ENCODE data around the gene SLC6A3. TPM values are rescaled to one million over a fixed set of nuclear protein-coding genes. Genes with fewer than 3 reads are reported as not detected.

The SLC6A3 gene
- total RNA-seq, 1 experiment from 2014 or later: not detected

DNA sequence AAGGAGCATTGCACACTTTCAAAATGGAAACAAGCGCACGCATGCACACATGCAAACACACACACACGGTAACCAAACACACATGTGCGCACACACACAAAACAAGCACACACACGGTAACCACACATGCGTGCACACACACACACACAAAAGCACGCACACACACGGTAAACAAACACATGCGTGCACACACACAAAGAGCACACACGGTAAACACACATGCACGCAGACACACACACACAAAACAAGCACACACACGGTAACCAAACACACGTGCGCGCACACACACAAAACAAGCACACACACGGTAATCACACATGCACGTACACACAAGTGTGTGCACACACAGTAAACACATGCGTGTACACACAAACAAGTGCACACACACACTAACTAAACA lies 19.3 kb upstream of the SLC6A3 start:
- Mint-ChIP-seq H3K9me3 (ENCODE audit: low read depth, unreplicated experiment) (peaks cover 2% of the 10 kb centered on the region), H3K27me3 (ENCODE audit: unreplicated experiment) (no peaks in the 10 kb centered on the region), H3K4me1 (ENCODE audit: low read depth, unreplicated experiment) (no peaks in the 10 kb centered on the region), H3K27ac (ENCODE audit: unreplicated experiment) (no peak overlapping the region), H3K36me3 (ENCODE audit: insufficient read depth, unreplicated experiment) (peaks cover 30% of the 10 kb centered on the region), H3K4me3 (ENCODE audit: low read depth, unreplicated experiment) (no peak overlapping the region)
- intact Hi-C loops (cut with micrococcal nuclease; ENCODE audit: unreplicated experiment): no loop called here
- TF ChIP-seq, protein P1, sequence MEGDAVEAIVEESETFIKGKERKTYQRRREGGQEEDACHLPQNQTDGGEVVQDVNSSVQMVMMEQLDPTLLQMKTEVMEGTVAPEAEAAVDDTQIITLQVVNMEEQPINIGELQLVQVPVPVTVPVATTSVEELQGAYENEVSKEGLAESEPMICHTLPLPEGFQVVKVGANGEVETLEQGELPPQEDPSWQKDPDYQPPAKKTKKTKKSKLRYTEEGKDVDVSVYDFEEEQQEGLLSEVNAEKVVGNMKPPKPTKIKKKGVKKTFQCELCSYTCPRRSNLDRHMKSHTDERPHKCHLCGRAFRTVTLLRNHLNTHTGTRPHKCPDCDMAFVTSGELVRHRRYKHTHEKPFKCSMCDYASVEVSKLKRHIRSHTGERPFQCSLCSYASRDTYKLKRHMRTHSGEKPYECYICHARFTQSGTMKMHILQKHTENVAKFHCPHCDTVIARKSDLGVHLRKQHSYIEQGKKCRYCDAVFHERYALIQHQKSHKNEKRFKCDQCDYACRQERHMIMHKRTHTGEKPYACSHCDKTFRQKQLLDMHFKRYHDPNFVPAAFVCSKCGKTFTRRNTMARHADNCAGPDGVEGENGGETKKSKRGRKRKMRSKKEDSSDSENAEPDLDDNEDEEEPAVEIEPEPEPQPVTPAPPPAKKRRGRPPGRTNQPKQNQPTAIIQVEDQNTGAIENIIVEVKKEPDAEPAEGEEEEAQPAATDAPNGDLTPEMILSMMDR (IDR thresholded peaks at IDR 0.05; ENCODE audit: unreplicated experiment): no peak
- CTCF ChIA-PET: no interaction called here
- DNase-seq: no peak
- BruUV-seq (replicated peaks): no TSS peak

DNA sequence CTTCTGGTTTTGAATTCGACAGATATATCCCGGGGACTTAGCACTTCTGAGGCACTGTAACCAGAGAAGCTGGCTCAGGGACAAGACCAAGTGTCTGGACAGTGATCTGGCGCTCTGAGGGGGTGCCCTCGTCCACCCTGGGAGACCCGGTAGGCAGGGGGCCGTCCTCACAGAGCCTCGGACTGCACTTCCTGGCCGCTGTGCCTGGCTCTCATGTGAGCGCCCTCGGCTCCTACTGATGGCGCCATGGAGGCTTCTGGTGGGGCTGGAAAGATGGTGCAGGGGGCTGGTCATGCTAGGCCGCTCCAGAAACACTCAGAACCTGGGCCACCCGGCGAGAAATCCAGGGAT lies 18.8 kb upstream of the SLC6A3 start:
- BruUV-seq (replicated peaks): no TSS peak
- Mint-ChIP-seq H3K27me3 (ENCODE audit: unreplicated experiment) (no peaks in the 10 kb centered on the region), H3K9me3 (ENCODE audit: low read depth, unreplicated experiment) (peaks cover 2% of the 10 kb centered on the region), H3K27ac (ENCODE audit: unreplicated experiment) (no peak overlapping the region), H3K4me1 (ENCODE audit: low read depth, unreplicated experiment) (no peaks in the 10 kb centered on the region), H3K36me3 (ENCODE audit: insufficient read depth, unreplicated experiment) (peaks cover 30% of the 10 kb centered on the region), H3K4me3 (ENCODE audit: low read depth, unreplicated experiment) (no peak overlapping the region)
- intact Hi-C loops (cut with micrococcal nuclease; ENCODE audit: unreplicated experiment): no loop called here
- DNase-seq: no peak
- CTCF ChIA-PET: no interaction called here
- TF ChIP-seq, protein P1 (IDR thresholded peaks at IDR 0.05; ENCODE audit: unreplicated experiment): no peak

DNA sequence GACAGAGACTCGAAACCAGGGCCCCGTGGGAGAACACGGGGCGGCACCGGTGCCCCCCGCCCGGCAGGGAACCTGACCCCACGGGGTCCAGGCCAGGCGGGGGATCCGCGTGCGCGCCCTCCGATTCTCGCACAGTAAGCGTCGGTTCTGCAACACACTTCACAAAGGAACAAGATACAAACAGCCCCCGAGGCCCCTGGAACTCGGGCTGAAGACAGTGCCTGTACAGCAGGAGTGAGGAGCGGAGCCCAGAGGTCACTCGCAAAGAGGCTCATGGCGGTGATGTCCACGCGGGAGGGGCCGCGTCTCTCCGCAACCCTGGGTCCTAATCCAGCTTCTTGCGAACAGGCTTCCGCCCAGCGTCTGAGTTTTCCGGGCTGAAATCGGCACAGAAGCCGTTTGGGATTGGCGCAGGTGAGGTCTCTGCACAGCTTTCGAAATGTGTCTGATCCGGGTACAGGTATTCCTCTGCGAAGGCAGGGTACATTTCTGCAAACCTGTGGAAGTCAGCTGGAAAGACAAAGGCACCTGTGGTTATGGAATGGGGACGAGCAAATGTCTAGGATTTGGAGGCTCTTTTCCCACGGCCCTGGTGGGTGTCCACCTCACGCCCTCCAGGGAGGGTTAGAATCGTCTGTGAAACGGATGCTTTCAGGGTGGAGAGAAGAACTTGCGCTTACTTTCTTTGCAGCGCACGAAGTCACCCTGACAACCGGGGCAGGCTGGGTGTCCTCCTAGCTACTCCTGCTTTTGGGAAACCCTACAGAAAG lies 18.3 kb upstream of the SLC6A3 start:
- no peak for DNase-seq
- BruUV-seq (replicated peaks): no TSS peak
- intact Hi-C loops (cut with micrococcal nuclease; ENCODE audit: unreplicated experiment): no loop called here
- Mint-ChIP-seq H3K27ac (ENCODE audit: unreplicated experiment) (no peak overlapping the region), H3K36me3 (ENCODE audit: insufficient read depth, unreplicated experiment) (peaks cover 30% of the 10 kb centered on the region), H3K9me3 (ENCODE audit: low read depth, unreplicated experiment) (peaks cover 2% of the 10 kb centered on the region), H3K4me3 (ENCODE audit: low read depth, unreplicated experiment) (no peak overlapping the region), H3K4me1 (ENCODE audit: low read depth, unreplicated experiment) (no peaks in the 10 kb centered on the region), H3K27me3 (ENCODE audit: unreplicated experiment) (no peaks in the 10 kb centered on the region)
- CTCF ChIA-PET: no interaction called here
- TF ChIP-seq, protein P1 (IDR thresholded peaks at IDR 0.05; ENCODE audit: unreplicated experiment): no peak

DNA sequence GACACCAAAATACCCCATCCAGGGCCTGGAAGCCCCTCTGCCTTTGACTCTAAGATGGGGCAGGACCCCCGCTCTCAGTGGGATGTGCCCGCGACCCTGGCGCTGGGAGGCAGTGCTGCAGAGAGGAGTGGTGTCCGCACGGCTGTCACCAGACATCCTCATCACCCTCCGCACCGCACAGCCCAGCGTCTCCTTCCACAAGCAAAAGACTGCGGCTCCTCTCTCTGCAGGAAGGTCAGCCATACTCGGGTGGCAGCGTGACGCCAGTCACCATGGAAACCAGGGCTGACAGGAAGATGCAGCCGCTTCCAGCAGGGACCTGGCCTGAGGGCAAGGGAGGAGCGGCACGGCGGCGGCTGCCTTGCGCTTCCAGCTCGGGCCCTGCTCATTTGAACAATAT lies 17.1 kb upstream of the SLC6A3 start:
- no peak overlapping the region for H3K4me3 Mint-ChIP-seq (ENCODE audit: low read depth, unreplicated experiment)
- H3K27me3 Mint-ChIP-seq (ENCODE audit: unreplicated experiment): no peaks in the 10 kb centered on the region
- CTCF ChIA-PET: no interaction called here
- TF ChIP-seq, protein P1 (IDR thresholded peaks at IDR 0.05; ENCODE audit: unreplicated experiment): no peak
- H3K27ac Mint-ChIP-seq (ENCODE audit: unreplicated experiment): no peak overlapping the region
- no TSS peak for BruUV-seq (replicated peaks)
- no peaks in the 10 kb centered on the region for H3K4me1 Mint-ChIP-seq (ENCODE audit: low read depth, unreplicated experiment)
- peaks cover 5% of the 10 kb centered on the region for H3K9me3 Mint-ChIP-seq (ENCODE audit: low read depth, unreplicated experiment)
- intact Hi-C loops (cut with micrococcal nuclease; ENCODE audit: unreplicated experiment): no loop called here
- peaks cover 21% of the 10 kb centered on the region for H3K36me3 Mint-ChIP-seq (ENCODE audit: insufficient read depth, unreplicated experiment)
- no peak for DNase-seq
